ENCODE data around the gene BST1.
A peak's percentile ranks its signal among the peaks of the same experiment; 100 is the strongest.

Gene BST1, protein sequence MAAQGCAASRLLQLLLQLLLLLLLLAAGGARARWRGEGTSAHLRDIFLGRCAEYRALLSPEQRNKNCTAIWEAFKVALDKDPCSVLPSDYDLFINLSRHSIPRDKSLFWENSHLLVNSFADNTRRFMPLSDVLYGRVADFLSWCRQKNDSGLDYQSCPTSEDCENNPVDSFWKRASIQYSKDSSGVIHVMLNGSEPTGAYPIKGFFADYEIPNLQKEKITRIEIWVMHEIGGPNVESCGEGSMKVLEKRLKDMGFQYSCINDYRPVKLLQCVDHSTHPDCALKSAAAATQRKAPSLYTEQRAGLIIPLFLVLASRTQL

DNA sequence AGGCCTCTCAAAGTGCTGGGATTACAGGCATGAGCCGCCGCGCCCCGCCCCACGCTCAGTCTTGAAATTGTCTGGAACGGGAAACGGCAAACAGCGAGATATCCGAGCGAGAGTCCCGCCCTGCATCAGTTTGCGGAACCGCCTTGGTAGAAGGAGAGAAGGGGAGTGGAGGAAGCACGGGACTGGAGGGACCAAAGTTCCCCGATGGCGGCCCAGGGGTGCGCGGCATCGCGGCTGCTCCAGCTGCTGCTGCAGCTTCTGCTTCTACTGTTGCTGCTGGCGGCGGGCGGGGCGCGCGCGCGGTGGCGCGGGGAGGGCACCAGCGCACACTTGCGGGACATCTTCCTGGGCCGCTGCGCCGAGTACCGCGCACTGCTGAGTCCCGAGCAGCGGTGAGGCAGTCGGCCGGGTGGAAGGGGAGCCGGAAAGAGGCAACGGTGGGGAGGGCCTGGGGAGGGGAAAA, at the start of gene BST1:
Gene BST1, plus strand, starts transcription at position 125 of the 463 bp plus-strand sequence. Its CDS starts 80 bp downstream, at position 205.
- peak; percentile 68 for DNase-seq

DNA sequence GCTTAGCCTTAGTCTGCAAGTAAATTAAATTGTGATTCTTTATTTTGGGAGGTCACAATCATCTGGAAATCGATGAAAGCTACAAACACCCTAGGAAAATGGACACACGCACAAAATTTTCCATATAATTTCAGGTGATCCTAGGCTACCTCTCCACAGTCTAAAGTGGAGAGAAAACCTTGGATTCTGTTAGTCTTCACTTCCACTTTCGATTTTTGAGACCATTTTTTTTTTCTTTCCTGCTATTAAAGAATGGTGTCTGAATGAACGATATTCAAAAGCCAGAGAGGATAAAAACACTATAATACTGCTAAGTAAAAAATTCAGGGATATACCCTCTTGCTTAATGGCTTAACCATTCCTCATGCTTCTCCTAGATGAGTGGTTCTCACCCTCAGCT, 49.4 kb upstream of the BST1 start:
- DNase-seq = no peak

GRCh38 chr4:15653864-15654592, 48.8 kb upstream of the BST1 start:
- DNase-seq = no peak

GRCh38 chr4:15654593-15655222, 48.2 kb upstream of the BST1 start:
- DNase-seq = peak; percentile 65

- peak; percentile 82 for DNase-seq
Measured at GRCh38 chr4:15655223-15656037, 47.4 kb upstream of the BST1 start, which contains the start of gene FBXL5. Gene FBXL5, minus strand, starts transcription at chr4:15655357. Its CDS starts 70 bp downstream, at chr4:15655287.

DNA sequence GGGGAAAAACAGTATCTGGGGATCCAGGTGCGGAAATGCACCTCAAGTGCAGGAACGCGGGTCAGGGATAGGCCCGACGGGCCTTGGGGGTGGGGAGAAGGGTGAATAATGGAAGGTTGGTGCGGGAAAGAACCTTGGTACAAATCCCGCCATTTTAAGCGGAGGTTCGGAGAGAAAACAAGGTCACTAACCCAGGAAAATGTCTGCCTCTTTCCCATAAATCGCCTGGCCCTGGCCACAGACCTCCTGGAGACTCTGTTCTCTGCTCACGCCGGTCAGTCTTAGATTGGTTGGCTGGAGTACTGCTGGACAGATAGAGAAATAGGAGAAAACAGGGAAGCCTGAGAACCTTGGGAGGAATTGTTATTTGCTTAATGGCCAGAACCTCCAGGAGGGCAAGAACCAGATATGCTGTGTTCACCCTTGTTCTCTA, 46.8 kb upstream of the BST1 start:
- no peak for DNase-seq

GRCh38 chr4:15657366-15657765, 45.5 kb upstream of the BST1 start:
- DNase-seq = no peak

DNA sequence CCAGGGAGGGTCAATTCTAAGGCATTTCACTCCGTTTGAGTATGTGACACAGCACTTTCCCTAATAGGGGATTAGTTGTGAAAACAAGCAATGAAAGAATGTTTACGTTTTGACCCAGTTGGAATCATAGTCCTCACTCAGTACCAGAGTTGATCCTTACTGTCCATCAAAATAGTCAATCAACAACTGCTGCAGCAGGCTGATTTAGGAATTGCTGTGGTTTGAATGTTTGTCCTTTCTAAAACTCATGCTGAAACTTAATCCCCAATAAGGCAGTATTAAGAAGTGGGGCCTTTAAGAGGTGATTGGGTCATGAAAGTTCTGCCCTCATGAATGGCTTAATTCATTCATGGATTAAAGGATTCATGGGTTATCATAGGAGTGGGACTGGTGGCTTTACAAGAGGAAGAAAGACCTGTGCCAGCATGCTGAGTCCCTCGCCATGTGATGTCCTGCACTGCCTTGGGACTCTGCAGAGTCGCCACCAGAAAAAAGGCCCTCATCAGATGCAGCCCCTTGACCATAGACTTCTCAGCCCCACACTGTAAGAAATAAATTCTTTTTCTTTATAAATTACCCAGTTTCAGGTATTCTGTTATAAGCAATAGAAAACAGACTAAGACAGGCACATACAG, 44.6 kb upstream of the BST1 start:
- DNase-seq = no peak

GRCh38 chr4:15658781-15659180, 44.1 kb upstream of the BST1 start:
- DNase-seq = no peak

DNA sequence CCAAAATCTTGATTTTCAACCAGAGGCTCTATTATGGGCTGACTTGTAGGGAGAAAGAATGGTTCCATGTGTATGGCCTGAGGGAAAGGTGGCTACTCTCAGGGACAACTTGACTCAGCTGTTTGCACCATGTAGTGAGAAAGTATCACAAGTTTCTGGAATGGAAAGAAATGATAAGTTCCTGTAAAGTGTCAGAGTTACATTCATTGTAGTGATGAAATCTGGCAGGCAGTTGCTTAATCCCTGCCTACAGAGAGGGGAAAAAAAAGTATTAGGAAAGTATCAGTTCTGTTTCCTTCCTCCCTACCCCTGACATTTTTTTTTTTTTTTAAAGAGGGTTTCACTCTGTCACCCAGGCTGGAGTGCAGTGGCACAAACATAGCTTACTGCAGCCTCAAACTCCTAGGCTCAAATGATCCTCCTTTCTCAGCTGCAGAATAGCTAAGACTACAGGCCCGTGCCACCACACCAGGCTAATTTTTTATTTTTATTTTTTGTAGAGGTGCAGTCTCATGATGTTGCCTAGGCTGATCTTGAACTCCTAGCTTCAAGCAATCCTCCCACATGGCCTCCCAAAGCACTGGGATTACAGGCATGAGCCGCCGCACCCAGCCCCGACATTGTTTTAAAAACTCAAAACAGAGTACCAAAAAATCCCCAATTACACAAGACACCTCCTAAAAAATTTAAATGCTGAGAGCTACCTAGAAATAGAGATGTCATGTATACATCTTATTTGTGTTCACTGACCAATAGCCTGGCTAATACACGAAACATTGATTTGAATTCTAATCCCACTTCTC, 42.9 kb upstream of the BST1 start:
- DNase-seq = no peak

DNA sequence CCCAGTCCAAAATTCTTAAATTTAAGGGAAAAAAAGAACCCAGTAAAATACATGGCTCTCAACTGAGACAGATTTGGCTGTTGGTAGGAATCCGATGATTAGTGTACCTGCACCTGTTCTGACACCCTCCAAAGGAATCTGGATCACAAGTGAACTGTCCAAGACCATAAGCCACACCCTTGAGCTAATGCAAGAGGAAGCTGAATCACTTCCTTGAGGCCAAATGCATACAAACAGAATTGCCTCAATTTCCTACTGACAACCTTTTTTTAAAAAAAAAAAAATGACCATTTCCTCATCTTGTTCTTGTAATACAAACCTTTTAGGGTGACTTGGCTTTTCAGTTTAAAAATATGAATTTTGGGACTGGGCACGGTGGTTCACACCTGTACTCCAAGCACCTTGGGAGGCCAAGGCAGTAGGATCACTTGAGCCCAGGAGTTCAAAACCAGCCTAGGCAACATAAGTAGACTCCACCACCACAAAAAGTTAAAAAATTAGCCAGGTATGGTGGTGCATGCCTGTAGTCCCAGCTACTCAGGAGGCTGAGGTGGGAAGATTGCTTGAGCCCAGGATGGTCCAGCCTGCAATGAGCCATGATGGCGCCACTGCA, 37.0 kb upstream of the BST1 start:
- DNase-seq = no peak

DNA sequence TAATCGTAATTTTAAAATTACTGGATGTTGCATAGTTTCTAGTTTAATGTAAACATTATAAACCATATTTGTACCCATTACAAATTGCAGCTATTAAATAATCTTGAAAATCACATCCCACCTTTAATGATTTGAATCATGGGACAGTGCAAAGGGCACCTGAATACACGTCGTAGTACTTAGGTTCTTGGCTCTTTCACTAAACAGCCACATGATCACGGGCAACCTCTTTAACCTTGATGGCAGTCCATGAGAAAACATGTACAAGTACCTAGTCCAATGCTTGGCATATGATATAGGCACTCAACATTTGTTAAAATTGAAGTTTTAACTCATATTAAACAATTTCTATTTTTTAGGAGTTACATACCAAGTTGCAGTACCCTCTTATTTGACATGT, 35.9 kb upstream of the BST1 start:
- DNase-seq = no peak

DNA sequence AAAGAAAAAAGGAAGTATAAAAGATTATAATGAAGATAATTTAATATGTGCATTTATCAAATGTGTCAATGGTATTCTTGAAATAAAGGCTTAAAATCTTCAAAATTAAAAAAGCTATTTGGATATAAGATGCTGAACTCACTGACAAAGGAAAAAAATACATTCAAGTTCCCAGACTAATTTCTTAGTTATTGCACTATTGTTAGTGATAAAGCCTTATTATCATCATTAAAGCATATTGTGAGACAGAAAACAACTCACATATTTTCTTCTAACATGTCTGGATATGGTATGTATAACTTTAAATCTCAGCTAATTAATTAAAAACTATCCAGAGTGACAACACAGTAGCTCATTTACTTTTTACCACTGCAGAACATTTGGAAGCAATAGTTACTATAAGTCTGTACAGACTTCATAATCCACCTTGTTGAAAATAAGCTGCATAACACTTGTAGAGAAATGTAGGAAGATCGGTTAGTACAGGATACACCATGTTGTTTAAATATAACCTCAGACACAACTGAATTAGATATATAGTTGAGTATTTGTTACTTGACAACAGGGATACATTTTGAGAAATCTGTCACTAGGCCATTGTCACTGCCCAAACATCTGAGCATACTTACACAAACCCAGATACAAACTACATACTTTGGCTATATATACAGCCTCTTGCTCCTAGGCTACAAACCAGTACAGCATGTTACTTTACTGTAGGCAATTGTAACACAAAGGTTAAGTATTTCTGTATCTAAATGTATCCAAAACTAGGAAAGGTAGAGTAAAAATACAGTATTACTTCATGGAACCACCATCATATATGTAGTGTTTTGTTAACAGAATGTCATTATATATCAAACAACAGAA, 34.1 kb upstream of the BST1 start:
- no peak for DNase-seq

DNA sequence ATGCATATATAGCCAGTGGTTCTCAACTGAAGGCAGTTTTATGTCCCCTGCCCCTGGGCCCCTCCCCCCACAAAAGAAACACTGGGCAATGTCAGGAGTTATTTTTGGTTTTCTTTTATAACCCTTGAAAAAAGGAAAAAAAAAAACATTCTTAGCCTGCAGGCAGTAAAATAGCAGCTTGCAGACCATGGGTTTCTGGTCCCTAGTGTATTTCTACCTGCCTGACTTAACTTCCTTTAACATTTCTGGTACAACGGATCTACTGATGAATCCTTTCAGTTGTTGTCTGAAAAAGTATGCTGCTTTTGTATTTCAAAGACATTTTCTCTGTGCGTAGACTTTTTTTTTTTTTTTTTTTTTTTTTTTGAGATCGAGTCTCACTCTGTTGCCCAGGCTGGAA, 32.3 kb upstream of the BST1 start:
- DNase-seq = no peak

- DNase-seq = no peak
Measured at GRCh38 chr4:15672101-15672500, 30.8 kb upstream of the BST1 start.

DNA sequence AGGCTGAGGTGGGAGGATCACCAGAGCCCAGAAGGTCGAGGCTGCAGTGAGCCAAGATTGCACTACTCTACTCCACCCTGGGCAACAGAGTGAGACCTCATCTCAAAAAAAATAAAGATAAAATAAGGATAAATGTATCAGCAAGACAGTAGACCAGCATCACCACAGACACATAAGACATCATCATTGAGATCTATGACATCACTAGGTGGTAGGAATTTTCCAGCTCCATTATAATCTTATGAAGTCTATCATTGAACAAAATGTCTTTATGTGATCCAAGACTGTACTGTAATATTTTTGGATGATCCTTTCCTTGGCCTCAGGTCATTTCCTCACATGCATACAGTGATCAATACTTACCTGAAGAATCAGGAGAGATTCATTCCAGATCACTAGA, 29.5 kb upstream of the BST1 start:
- DNase-seq = no peak

DNA sequence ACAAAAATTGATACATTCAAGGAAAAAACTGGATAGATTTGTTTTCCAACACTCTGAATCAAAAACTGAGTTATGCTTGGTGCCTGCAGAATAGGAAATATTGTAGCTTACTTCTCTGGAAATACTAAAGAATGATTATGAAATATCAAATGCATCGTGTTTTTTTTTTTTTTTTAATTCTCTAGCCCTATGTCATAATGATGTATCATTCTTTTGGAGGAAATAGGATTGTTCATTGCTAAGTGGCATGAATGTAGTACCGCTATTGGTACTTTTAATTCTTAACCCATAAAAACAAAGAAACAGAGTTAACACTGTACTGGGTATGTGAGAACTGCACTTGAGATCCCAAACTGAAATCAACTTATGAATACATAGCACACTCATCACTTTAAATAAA, 28.8 kb upstream of the BST1 start:
- DNase-seq = no peak

DNA sequence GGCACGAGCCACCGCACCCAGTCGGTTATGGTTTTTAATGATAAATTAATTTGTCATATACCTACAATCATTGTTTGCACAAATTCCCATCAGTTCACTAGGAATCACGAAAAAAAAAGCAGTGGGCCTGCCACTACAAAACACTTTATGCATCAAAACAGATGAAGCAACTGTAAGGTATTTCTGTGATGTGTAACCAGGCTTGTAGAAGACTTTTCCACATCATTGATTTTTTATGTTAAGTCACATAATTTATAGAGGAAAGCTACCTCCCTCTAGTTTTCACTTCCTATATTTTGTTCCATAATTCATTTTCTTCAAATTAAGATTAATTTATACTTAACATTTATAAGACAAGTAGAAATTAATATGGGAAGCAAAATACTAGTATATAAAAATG, 27.9 kb upstream of the BST1 start:
- DNase-seq = no peak

DNA sequence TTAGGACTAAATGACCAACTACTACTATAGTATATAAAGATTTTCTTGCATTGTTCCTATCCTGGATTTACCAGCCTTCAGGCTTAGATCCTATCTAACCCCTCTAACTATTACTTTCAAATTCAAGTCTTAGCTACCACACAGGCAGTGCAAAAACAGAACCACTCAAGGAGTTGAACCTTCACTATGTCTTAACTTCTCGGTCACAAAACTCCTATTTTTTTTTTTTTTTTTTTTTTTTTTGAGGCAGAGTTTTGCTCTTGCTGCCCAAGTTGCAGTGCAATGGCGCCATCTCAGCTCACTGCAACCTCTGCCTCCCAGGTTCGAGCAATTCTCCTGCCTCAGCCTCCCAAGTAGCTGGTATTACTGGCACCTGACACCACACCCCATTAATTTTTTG, 27.5 kb upstream of the BST1 start:
- no peak for DNase-seq

DNA sequence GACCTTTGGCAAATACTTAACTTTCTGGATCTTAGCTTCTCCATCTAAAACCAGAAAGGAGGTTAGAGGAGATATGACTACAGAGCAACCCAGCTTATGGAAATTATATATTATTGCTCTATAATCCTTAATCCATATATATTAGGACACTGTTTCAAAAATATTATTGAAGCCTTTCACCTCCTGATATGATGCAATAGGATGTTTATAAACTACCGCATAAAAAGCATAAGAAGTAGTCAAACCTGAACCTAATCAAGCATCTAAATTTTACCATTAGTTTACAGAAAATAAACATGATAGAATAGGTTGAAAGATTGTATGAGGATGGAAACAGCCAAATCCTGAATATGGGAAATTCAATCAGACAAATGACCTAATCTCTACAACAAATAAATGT, 26.8 kb upstream of the BST1 start:
- no peak for DNase-seq
